ENCODE data around the gene ERBB2.
"Not testable (repeated sequence)": the region's sequence is repeated elsewhere in the genome, so short reads cannot be mapped to it uniquely, and the experiment has no call there.

Gene ERBB2

DNA sequence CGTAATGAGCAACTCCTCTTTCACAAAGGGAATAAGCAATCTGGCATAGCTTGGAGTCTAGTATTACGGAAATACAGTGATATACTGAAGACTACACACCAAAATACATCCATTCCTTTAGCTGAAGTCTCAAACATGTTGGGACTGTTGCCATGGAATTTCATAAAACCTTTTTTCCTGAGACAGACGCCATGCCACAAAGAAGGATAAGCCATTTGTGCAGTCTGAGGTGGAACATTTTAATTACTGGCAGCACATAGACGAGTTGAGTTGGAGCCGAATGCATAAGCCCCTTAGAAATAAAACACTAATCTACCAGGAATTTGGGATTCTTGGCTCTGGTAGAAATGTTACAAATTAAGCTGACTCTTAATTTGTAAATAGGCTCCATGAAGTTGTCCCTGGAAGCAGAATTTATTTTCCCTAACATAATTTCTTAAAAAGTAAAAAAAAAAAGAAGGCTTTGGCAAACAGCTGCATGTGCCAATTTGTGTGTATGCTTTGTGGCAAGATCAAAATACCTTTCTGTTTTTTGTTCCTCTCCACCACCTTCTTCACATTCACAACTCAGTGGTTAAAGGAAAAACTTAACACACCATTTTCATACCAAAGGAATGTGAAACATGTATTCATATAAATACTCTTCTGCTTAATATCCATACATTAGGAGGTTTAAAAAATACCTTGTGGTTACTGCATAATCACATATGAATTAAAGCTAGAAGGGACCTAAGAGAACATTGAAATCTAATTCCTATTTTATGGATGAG lies 63.4 kb downstream of the ERBB2 start:
- no peak for DNase-seq (ENCODE audit: low spot score)

- not testable (repeated sequence) for DNase-seq (ENCODE audit: low spot score)
These were observed 64.3 kb downstream of the ERBB2 start for GRCh38 chr17:39764171-39764570.

DNA sequence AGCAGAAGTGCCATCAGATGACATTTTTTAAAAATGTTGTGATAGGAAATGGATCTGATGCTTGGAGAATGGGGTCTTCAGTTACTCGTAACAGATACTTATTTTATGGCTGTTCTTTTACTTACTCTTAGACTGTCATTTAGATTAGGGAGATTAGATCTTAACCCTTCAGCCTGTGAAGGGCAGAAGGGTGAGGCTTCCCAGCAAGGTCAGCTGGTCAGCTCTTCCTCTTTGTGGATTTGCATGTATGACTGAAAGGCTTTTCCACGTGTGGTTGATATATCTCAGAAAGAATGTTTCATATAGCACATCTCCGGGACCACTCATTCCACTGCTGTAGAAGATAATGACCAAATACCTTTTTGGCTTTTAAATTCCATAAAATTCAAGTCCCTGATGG lies 65.3 kb downstream of the ERBB2 start:
- DNase-seq (ENCODE audit: low spot score) = no peak

GRCh38 chr17:39765766-39766165 lies 65.9 kb downstream of the ERBB2 start:
- DNase-seq (ENCODE audit: low spot score) = no peak

- DNase-seq (ENCODE audit: low spot score) = no peak
These were observed 67.3 kb downstream of the ERBB2 start for GRCh38 chr17:39767147-39767546.

GRCh38 chr17:39769974-39770587 lies 70.2 kb downstream of the ERBB2 start:
- peak; percentile 93 for DNase-seq (ENCODE audit: low spot score)

DNA sequence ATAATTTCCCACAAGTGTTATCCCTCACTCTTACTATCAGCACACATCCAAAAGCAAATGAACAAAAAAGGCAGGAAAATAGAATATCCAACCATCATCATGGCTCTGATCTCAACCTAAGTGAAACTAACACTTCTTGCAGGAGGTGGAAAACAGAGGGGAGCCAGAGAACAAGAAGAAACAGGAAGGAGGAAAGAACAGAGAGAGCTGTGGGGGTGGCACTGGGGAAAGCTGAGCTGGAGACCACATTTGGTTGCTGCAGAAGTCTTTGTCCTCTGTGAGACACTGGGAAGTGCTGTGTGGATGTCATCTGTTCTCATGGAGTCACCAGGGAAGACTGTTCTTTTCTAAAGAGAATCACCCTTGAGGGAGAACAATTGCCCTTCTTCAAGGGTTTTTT lies 72.6 kb downstream of the ERBB2 start:
- no peak for DNase-seq (ENCODE audit: low spot score)

GRCh38 chr17:39772987-39773934 lies 73.4 kb downstream of the ERBB2 start:
- peak; percentile 53 for DNase-seq (ENCODE audit: low spot score)

DNA sequence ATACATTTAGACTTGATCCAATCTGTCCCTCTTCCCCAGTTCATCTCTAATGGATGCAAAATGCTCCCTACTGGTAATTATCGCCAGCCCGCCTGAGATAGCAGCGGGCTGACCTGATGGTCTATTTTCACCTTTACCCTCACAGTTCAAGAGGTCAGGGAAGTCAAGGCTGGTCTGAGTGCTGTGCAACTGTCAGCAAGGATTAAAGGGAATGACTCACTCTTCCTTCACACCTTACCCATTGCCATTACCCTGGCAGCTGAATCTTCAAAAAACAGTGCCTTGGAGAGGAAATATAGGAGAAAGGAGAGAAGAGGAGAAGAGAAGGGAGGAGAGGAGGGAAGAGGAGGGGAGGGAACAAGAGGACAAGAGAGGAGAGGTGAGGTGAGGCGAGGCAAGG lies 74.2 kb downstream of the ERBB2 start:
- peak; percentile 30 for DNase-seq (ENCODE audit: low spot score)

GRCh38 chr17:39775031-39775430 lies 75.2 kb downstream of the ERBB2 start:
- DNase-seq (ENCODE audit: low spot score) = no peak

GRCh38 chr17:39776252-39776651 lies 76.4 kb downstream of the ERBB2 start:
- peak; percentile 53 for DNase-seq (ENCODE audit: low spot score)

- DNase-seq (ENCODE audit: low spot score) = peak; percentile 73
These were observed 77.9 kb downstream of the ERBB2 start for GRCh38 chr17:39777534-39778365.

Data from CD4-positive, alpha-beta T cell treated with Interleukin-2 at 100 ng/mL for 4 hours (primary cell).